ENCODE measurements around the gene GRM7.

GRCh38 chr3:7581831-7582230 lies 720.9 kb downstream of the GRM7 start:
- TF ChIP-seq CTCF (conservative IDR thresholded peaks at IDR 0.05; ENCODE audit: low read length), result no peak
- TF ChIP-seq EZH2phosphoT487 (IDR thresholded peaks at IDR 0.05; ENCODE audit: borderline replicate concordance, low read depth, low read length), result no peak
